SK-N-SH (cell line): ENCODE results near the gene TSNAXIP1. TPM values are rescaled to one million over a fixed set of nuclear protein-coding genes. Genes with fewer than 3 reads are reported as not detected.

ENCODE experiments used
- CTCF ChIA-PET: fragments of 300-600, 350-600 bp; formaldehyde crosslinking; extraction: SDS; loops from one replicate; lab custom pipeline; 2021; lab: Yijun Ruan, JAX
- POLR2A ChIA-PET: fragments of 350-600 bp; sonication (Branson Sonifier 250); formaldehyde crosslinking; extraction: SDS; loops from one replicate; lab custom pipeline; 2020; ENCODE audit warnings: antibody characterized with exemption, inconsistent platforms; lab: Yijun Ruan, JAX
- DNase-seq: peaks from one replicate; pipeline ENCODE4 v3.0.0; 2012
- H2AFZ ChIP-seq: fragments of 200-600 bp; sonication (generic); 2 replicates; pipeline ENCODE4 v1.8.1; 2016; ENCODE audit warnings: antibody characterized with exemption, mild to moderate bottlenecking, low read depth
- H3F3A ChIP-seq: fragments of 200-600 bp; sonication (generic); replicated peaks from 2 replicates; pipeline ENCODE3; 2016; ENCODE audit warnings: antibody characterized with exemption, mild to moderate bottlenecking; ENCODE audit not compliant: insufficient read depth
- H3K27ac ChIP-seq, 2 experiments: fragments of 200-500 bp in 1 of 2; fragments of 200-600 bp in 1 of 2; sonication (Bioruptor generic) in 1 of 2; sonication (generic), shearing (Covaris generic) in 1 of 2; 2 replicates each; pipeline versions ENCODE4 v1.5.1 to v1.6.1; 2014 to 2016; ENCODE audit warnings: low read depth in 2 of 2, inconsistent platforms in 1 of 2, low read length in 1 of 2, mild to moderate bottlenecking in 1 of 2, mixed read lengths in 1 of 2
- H3K27me3 ChIP-seq: fragments of 200-600 bp; sonication (generic), shearing (Covaris generic); 2 replicates; pipeline ENCODE4 v1.6.1; 2016; ENCODE audit warnings: mixed run types; ENCODE audit not compliant: insufficient read depth
- H3K36me3 ChIP-seq, 2 experiments: fragments of 200-500 bp in 1 of 2; fragments of 200-600 bp in 1 of 2; sonication (Bioruptor generic) in 1 of 2; sonication (generic) in 1 of 2; replicated peaks in 1 of 2; 2 replicates each; pipeline versions ENCODE3 to v1.5.1; 2014 to 2016; ENCODE audit warnings: low read length in 1 of 2, mild to moderate bottlenecking in 1 of 2; ENCODE audit not compliant: insufficient read depth in 2 of 2, control insufficient read depth in 1 of 2
- H3K4me1 ChIP-seq, 2 experiments: fragments of 200-500 bp in 1 of 2; fragments of 200-600 bp in 1 of 2; sonication (Bioruptor generic) in 1 of 2; sonication (generic), shearing (Covaris generic) in 1 of 2; 2 replicates each; pipeline versions ENCODE4 v1.5.1 to v1.6.1; 2014 to 2016; ENCODE audit warnings: low read depth in 1 of 2, low read length in 1 of 2, mixed run types in 1 of 2; ENCODE audit not compliant: insufficient read depth in 2 of 2, control insufficient read depth in 1 of 2
- H3K4me2 ChIP-seq: fragments of 200-600 bp; sonication (generic), shearing (Covaris generic); 2 replicates; pipeline ENCODE4 v1.6.1; 2017; ENCODE audit warnings: mixed run types
- H3K4me3 ChIP-seq, 2 experiments: fragments of 200-500 bp in 1 of 2; fragments of 200-600 bp in 1 of 2; sonication (Bioruptor generic) in 1 of 2; sonication (generic), shearing (Covaris generic) in 1 of 2; 2 replicates each; pipeline versions ENCODE4 v1.5.1 to v1.8.1; 2014 to 2016; ENCODE audit warnings: low read depth in 2 of 2, inconsistent platforms in 1 of 2, low read length in 1 of 2, mild to moderate bottlenecking in 1 of 2, mixed read lengths in 1 of 2, moderate library complexity in 1 of 2
- H3K79me2 ChIP-seq: fragments of 200-600 bp; sonication (generic); 2 replicates; pipeline ENCODE4 v1.8.1; 2017; ENCODE audit warnings: mild to moderate bottlenecking; ENCODE audit not compliant: insufficient read depth
- H3K9ac ChIP-seq: fragments of 200-600 bp; sonication (generic); 2 replicates; pipeline ENCODE4 v1.6.1; 2017; ENCODE audit warnings: mixed run types
- H3K9me2 ChIP-seq: fragments of 200-600 bp; sonication (generic); 2 replicates; pipeline ENCODE4 v1.6.1; 2017; ENCODE audit warnings: mixed run types
- H3K9me3 ChIP-seq: fragments of 200-600 bp; sonication (generic); 2 replicates; pipeline ENCODE4 v1.6.1; 2017; ENCODE audit warnings: mixed run types, mild to moderate bottlenecking, moderate library complexity
- H4K20me1 ChIP-seq: fragments of 200-600 bp; sonication (generic); 2 replicates; pipeline ENCODE4 v1.6.1; 2017; ENCODE audit warnings: mild to moderate bottlenecking, mixed run types; ENCODE audit not compliant: insufficient read depth
- CHD2 ChIP-seq: fragments of 150-350 bp; IDR thresholded peaks from 2 replicates; pipeline ENCODE4 v1.6.1; 2018; ENCODE audit warnings: low read length; ENCODE audit not compliant: partially characterized antibody
- CTCF ChIP-seq: fragments of 200-600 bp; sonication (generic); IDR thresholded peaks from 2 replicates; pipeline ENCODE4 v1.6.1; 2017; ENCODE audit warnings: antibody characterized with exemption, mild to moderate bottlenecking, moderate library complexity
- JUND ChIP-seq: IDR thresholded peaks from 2 replicates; pipeline ENCODE4 v1.4.0; 2012
- MAX ChIP-seq: IDR thresholded peaks from 2 replicates; pipeline ENCODE4 v1.4.0; 2012; ENCODE audit warnings: low read depth
- MXI1 ChIP-seq: IDR thresholded peaks from 2 replicates; pipeline ENCODE4 v1.6.1; 2012; ENCODE audit warnings: mild to moderate bottlenecking, low read depth, low read length, improper control_type of control experiment
- NRF1 ChIP-seq: IDR thresholded peaks from 2 replicates; pipeline ENCODE4 v1.6.1; 2012; ENCODE audit warnings: low read depth, mild to moderate bottlenecking, low read length
- POLR2AphosphoS5 ChIP-seq: IDR thresholded peaks from 2 replicates; pipeline ENCODE4 v1.6.1; 2012; ENCODE audit warnings: low read depth, low read length
- REST ChIP-seq: IDR thresholded peaks from 2 replicates; pipeline ENCODE4 v1.6.1; 2012; ENCODE audit warnings: mild to moderate bottlenecking, low read depth, low read length, moderate library complexity
- polyA plus RNA-seq, 3 experiments: library from polyadenylated mRNA; depleted of rRNA; stranded (reverse); fragments of >200 nt; gene quantifications; 2 replicates each; pipeline ENCODE4 v1.2.3, GENCODE V29; 2012
- TF ChIP-seq, protein P1 (sequence below): fragments of 150-350 bp; IDR thresholded peaks from 2 replicates; pipeline ENCODE4 v1.6.1; 2017; ENCODE audit warnings: antibody characterized with exemption, low read length, low read depth, borderline replicate concordance

TSNAXIP1 gene
- polyA plus RNA-seq, 1 of the 3 experiments (the other 2 are of a cell fraction) = 4.4 TPM

DNA sequence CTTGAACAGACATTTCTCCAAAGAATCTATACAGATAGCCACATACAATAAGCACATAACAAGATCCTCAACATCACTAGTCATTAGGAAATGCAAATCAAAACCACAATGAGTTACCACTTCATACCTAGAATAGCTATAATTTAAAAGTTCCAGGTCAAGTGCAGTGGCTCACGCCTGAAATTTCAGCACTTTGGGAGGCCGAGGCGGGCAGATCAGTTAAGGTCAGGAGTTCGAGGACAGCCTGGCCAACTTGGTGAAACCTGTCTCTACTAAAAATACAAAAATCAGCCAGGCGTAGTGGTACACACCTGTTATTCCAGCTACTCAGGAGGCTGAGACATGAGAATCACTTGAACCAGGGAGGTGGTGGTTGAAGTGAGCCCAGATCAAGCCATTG, 20.2 kb upstream of the TSNAXIP1 start (continued):
- TF ChIP-seq REST = no peak
- TF ChIP-seq CTCF = no peak
- TF ChIP-seq POLR2AphosphoS5 = no peak
- TF ChIP-seq, protein P1, sequence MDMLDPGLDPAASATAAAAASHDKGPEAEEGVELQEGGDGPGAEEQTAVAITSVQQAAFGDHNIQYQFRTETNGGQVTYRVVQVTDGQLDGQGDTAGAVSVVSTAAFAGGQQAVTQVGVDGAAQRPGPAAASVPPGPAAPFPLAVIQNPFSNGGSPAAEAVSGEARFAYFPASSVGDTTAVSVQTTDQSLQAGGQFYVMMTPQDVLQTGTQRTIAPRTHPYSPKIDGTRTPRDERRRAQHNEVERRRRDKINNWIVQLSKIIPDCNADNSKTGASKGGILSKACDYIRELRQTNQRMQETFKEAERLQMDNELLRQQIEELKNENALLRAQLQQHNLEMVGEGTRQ = no peak
- TF ChIP-seq NRF1 = no peak
- no peak for TF ChIP-seq JUND
- no peak for TF ChIP-seq MAX

DNA sequence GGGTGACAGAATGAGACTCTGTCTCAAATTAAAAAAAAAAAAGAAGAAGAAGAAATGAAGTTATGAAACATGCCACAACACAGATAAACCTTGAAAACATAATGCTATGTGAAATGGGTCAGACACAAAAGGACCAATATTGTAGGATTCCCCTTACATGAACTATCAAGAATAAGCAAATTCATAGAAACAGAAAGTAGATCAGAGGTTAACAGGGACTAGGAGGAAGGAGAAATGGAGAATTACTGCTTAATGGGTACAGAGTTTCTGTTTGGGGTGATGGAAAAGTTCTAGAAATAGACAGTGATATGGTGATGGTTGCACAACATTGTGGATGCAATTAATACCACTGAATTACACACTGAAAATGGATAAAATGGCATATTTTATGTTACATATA, 16.6 kb upstream of the TSNAXIP1 start:
- TF ChIP-seq MXI1 (no peak), CHD2 (no peak)
- H3K4me2 ChIP-seq = no peak overlapping the region
- CTCF ChIA-PET = no interaction called here
- H3K27me3 ChIP-seq = no peaks in the 10 kb centered on the region
- H2AFZ ChIP-seq = no peak overlapping the region
- H3K27ac ChIP-seq = no peak overlapping the region
- H3K9ac ChIP-seq = no peak overlapping the region
- no peaks in the 10 kb centered on the region for H3K36me3 ChIP-seq
- no peak overlapping the region for H3K4me3 ChIP-seq
- POLR2A ChIA-PET = no interaction called here
- H3K79me2 ChIP-seq = peaks cover 46% of the 10 kb centered on the region
- H3K9me3 ChIP-seq = no peaks in the 10 kb centered on the region
- no peaks in the 10 kb centered on the region for H3K9me2 ChIP-seq
- no peaks in the 10 kb centered on the region for H3F3A ChIP-seq
- no peak for DNase-seq
- no peaks in the 10 kb centered on the region for H3K4me1 ChIP-seq
- peaks cover 3% of the 10 kb centered on the region; the same call in 1 of the 2 replicates for H4K20me1 ChIP-seq
